ENCODE data around the gene SPAG4.

Gene SPAG4

DNA sequence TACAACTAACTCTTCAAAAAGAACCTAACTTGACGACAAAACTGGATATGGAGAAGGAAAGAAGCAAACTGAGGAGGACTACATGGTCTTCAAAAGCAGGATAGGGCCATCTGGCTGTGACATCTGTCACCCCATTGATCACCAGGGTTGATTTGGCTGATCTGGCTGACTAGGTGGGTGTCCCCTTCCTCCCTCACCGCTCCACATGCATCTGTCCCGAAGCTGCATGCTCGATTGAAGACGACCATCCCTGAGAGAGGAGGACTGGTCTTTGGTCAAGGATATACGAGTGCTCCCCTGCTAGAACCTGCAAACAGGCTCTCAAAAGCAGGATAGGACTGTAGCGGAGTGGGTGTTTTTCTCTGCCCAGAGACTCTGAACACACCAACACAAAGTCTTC, 27.4 kb downstream of the SPAG4 start:
- DNase-seq (ENCODE audit: extremely low read depth, low read depth): no peak
- no peak overlapping the region for H3K4me3 ChIP-seq (replicated peaks; ENCODE audit: low read depth, low read length)
- TF ChIP-seq, protein P1, sequence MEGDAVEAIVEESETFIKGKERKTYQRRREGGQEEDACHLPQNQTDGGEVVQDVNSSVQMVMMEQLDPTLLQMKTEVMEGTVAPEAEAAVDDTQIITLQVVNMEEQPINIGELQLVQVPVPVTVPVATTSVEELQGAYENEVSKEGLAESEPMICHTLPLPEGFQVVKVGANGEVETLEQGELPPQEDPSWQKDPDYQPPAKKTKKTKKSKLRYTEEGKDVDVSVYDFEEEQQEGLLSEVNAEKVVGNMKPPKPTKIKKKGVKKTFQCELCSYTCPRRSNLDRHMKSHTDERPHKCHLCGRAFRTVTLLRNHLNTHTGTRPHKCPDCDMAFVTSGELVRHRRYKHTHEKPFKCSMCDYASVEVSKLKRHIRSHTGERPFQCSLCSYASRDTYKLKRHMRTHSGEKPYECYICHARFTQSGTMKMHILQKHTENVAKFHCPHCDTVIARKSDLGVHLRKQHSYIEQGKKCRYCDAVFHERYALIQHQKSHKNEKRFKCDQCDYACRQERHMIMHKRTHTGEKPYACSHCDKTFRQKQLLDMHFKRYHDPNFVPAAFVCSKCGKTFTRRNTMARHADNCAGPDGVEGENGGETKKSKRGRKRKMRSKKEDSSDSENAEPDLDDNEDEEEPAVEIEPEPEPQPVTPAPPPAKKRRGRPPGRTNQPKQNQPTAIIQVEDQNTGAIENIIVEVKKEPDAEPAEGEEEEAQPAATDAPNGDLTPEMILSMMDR (IDR thresholded peaks at IDR 0.05; ENCODE audit: low read depth, low read length, missing control alignments): no peak

DNA sequence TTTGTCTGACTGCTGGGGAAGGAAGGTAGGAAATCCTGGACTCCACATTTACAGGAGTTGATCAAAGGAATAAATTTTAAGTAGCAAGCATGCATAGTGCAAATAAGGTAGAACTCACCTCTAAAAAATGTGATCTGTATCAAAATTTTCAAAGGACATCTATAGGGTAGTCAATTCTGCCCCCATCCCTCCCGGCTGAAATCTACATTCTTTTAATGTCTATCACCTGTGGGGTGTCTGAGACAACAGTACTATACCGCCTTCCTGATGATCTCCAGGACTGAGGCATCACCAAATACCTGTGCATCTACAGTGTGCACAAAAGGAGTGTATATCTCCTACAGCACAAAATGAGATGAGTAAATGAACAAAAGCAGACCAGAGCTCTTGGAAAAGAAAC, 29.2 kb downstream of the SPAG4 start:
- no peak for DNase-seq (ENCODE audit: extremely low read depth, low read depth)
- no peak overlapping the region for H3K4me3 ChIP-seq (replicated peaks; ENCODE audit: low read depth, low read length)
- TF ChIP-seq, protein P1 (IDR thresholded peaks at IDR 0.05; ENCODE audit: low read depth, low read length, missing control alignments): no peak

DNA sequence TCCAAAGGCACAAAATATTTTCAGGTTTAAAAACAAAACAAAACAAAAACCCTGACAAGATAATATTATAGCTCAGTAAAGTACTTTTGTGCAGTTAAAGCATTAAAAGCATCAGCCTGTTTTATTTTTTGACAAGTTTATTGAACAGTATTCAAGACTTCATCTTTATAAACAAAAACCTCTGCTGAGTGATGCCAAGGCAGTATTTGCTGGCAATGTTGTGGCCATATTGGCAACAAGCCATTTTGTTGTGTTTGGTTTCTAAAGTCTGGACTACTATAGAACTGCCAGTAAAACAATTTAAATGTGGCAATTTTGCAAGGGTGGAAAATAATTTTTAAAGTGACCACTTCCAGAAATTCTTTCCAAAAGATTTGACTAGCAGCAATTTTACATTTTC, 33.2 kb downstream of the SPAG4 start:
- TF ChIP-seq, protein P1 (IDR thresholded peaks at IDR 0.05; ENCODE audit: low read depth, low read length, missing control alignments): no peak
- H3K4me3 ChIP-seq (replicated peaks; ENCODE audit: low read depth, low read length): no peak overlapping the region
- DNase-seq (ENCODE audit: extremely low read depth, low read depth): no peak

DNA sequence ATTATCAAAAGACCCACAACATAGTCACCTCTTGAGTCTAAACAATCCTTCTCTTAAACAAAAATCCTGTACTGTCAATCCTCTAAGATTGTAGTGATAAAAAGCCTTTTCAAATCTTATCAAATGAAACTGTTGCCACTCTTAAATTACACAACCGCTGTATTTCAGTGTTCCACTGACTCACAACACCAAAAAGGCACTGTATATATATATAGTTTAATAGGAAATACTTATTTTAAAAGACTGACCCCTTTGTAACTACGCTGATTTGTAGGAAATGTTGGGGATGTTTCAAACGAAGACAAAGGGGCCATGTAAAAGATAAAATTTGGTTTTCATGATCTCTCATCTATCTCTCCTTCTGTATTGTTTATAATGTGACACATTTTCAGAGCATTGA, 35.0 kb downstream of the SPAG4 start:
- DNase-seq (ENCODE audit: extremely low read depth, low read depth): no peak
- H3K4me3 ChIP-seq (replicated peaks; ENCODE audit: low read depth, low read length): no peak overlapping the region
- TF ChIP-seq, protein P1 (IDR thresholded peaks at IDR 0.05; ENCODE audit: low read depth, low read length, missing control alignments): no peak

DNA sequence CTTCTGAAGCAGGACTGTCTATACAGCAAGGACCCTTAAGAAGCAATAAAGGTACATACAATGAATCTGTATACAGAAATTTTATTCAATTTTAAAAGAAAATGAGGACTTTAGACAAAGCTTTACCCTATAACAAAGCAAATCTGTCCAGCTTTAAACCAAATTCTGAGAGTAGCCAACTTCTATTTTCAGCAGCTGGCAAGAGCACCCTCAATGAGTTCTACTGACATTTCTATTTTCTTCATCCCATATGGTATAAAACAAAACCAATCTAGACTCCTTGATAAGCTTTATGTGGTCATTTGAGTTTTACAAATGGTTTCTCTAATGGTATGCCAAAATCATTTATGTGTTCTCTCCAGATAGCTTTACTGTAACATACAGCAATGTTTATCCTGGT, 36.3 kb downstream of the SPAG4 start:
- H3K4me3 ChIP-seq (replicated peaks; ENCODE audit: low read depth, low read length): no peak overlapping the region
- DNase-seq (ENCODE audit: extremely low read depth, low read depth): no peak
- TF ChIP-seq, protein P1 (IDR thresholded peaks at IDR 0.05; ENCODE audit: low read depth, low read length, missing control alignments): no peak

DNA sequence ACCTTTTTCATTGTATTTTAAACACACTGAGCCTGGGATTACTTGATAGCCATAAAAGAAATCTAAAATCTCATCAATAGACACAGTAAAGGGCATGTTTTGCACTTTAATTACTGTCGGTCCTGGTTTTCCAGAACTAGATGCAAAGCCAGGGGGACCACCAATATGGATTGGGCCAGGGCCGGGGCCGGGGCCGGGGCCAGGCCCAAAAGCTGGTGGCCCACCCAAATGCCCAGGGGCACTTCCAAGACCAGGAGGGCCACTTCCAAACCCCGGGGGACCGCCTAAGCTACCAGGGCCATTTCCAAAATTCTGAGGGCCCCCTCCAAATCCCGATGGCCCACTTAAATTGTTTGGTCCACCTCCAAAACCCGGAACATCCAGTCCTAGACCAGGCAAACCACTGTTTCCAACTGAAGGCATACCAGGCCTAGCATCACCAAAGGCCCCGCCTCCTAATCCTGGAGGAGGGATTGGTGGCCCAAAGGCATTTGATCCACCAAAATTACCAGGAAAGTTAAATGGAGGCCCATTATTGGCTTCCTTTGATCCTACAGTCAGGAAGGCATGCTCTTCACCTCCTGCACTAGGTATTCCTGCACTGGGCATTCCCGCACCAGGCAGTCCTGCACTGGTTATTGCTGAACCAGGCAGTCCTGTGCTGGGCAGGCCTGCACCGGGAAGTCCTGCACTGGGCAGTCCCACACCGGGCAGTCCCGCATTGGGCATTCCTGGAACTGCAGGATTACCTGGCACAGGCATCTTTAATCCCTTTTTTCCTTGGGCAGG, 37.2 kb downstream of the SPAG4 start:
- no peak for DNase-seq (ENCODE audit: extremely low read depth, low read depth)
- no peak overlapping the region for H3K4me3 ChIP-seq (replicated peaks; ENCODE audit: low read depth, low read length)
- TF ChIP-seq, protein P1 (IDR thresholded peaks at IDR 0.05; ENCODE audit: low read depth, low read length, missing control alignments): no peak

DNA sequence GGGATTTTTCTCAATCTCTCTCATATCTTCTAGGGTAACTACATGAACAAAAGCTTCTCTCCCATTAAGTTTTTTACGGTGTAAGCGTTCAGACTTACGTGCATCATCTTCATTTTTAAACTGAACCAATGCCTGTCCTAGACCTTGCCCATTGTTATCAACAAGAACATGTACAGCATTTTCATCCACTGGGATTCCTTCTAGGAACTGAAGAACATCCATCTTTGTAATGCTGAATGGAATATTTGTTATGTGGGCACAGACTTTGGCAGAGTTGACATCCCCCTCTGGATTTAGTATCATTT, 37.8 kb downstream of the SPAG4 start:
- TF ChIP-seq, protein P1 (IDR thresholded peaks at IDR 0.05; ENCODE audit: low read depth, low read length, missing control alignments): no peak
- no peak for DNase-seq (ENCODE audit: extremely low read depth, low read depth)
- H3K4me3 ChIP-seq (replicated peaks; ENCODE audit: low read depth, low read length): no peak overlapping the region

Measured in HFF-Myc (cell line).